Activated CD4-positive, CD25-positive, alpha-beta regulatory T cell (primary cell): ENCODE results near the gene GSTP1.
"Not testable (repeated sequence)": the region's sequence is repeated elsewhere in the genome, so short reads cannot be mapped to it uniquely, and the experiment has no call there.

ENCODE experiments used
- DNase-seq, 4 experiments: peaks; one replicate each; lab custom pipeline; 2025; lab: John Stamatoyannopoulos, UW

GSTP1 gene

DNA sequence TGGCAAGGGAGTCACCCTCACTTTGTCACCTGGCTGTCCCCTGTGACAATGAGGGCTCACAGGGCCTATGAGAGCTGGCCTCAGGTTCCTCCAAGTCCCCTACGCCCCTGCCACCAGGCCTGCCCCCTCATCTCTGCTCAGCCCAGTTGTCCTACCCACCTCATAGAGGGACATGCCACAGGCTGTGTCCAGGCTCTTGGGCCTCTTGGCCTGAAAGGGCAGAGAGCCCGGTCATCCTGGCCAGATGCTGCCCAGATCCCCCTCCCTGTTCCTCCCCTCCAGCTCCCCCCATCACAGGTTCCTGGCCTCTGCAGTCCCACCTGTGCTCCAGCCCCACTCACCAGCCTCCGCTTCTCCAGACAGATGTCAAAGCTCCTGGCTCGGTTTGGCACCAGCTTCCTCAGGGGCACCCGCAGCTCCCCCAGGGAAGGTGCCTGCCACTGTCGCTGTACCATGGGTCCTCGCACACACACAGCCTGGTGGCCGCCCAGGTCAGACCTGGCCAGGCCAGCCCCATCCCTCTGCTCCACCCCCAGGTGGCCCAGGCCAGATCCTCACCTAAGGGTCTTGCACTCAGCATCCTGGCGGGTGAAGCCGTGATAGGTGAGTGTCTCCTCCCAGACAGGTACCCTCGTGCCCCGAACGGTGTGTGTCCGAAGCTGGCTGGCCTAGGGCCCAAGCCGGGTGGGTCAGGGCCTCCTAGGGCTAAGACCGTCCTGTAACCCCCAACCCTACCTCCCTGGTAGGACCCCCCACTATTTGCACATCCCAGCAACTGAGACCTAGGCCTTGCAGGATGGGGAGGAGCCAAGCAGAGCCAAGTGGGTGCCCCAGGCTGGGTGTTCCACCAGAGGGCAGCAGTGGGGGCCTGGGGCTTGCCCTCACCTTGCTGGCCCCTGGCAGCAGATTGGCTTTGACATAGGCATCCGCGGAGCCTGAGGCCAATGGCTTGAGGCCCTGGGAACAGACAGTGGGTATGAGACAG, 31.4 kb downstream of the GSTP1 start:
- peak in 2 of 4 experiments; percentile 22 to 30 for DNase-seq

DNA sequence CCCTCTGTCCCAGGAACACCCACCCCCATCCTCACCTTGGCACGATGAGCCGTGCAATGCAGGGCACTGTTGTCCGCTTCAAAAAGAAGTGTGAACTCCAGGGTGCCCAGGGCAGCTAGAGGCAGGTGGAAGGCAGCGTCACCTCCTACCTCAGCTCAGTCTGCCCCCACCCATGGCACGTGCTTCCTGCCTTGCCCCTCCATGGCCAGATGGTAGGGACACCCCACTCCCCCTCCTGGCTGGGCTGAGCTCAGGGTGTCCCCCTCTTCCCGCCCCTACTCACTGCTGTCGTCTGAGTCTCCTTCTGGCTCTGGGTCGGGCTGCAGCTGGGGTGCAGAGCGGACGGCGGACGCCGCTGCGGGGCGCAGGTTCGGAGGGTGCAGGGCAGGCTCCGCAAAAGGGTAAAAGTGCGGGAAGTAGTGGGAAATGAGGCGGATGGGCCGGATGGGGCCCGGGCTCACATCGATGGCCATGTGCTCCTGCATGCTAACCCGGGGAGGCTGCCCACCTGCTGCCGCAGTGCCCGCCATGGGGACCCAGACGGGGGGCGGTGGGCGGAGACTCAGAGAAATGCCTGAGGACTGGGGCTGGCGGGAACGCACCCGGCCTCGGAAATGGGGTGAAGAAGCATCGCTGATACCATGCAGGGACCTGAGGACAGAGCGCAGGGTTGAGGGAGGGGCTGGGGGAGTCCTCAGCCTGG, 32.3 kb downstream of the GSTP1 start:
- no peak for DNase-seq

DNA sequence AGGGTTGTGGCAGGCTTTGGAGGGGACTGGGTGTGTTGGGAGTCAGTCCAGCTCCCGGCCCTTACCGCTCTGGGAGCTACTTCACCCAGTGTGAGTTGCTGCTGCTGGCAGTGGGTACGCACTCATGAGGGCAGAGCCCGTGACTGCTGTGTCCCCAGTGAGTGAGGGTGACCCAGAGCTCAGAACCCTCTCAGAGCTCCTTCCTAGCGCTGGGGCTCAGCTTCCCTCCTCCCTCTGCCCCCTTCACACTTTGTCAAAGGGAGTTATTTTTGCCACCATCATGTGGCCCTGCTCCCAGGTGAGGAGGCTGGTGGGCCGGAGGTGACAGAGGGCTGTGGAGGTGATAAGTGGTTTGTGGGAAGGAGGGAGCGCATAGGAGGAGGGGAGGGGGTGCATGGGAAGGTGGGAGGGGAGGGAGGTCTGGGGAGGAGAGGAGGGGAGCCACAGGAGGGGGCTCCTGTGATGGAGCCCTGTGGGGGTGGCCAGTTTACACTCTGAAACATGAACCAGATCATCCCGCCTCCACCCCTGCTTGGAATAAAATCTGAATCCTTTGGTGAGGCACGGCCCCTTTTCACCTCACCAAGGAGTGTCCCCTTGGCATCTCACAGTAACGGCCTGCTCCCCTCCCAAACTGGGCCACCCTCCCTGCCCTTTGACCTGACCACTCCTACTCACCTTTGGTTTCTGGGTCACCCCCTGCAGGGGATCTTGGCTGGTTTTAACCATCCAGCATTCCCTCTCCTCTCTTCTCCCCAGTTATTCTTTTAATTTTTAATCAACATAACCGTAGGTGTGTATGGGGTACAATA, 33.0 kb downstream of the GSTP1 start:
- DNase-seq = no peak

DNA sequence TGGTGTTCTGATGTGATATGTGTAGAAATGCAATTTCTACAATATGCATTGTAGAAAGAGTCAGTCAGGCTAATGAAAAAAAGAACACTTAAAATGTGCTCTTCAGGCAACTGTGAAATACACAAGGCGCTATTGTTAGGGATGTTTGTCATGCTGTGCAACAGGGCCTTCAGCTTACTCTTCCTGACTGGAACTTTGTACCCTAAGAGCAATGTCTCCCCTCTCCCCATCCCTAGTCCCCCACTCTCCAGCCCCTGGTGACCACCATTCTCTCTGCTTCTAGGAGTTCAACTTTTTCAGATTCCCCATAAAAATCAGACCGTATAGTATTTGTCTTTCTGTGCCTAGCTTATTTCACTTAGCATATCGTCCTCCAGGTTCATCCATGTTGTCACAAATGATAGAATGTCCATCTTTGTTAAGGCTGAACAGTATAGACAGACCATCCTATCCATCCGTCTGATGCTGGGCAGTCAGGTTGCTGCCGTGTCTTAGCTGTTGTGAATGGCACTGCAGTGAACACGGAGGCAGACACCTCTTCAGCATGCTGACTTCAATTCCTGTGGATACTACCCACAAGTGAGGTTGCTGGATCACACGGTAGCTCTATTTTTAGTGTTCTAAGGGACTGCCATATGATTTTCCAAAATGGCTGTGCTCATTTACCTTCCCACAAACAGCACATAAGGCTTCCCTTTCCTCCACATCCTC, 33.8 kb downstream of the GSTP1 start:
- no peak for DNase-seq

DNA sequence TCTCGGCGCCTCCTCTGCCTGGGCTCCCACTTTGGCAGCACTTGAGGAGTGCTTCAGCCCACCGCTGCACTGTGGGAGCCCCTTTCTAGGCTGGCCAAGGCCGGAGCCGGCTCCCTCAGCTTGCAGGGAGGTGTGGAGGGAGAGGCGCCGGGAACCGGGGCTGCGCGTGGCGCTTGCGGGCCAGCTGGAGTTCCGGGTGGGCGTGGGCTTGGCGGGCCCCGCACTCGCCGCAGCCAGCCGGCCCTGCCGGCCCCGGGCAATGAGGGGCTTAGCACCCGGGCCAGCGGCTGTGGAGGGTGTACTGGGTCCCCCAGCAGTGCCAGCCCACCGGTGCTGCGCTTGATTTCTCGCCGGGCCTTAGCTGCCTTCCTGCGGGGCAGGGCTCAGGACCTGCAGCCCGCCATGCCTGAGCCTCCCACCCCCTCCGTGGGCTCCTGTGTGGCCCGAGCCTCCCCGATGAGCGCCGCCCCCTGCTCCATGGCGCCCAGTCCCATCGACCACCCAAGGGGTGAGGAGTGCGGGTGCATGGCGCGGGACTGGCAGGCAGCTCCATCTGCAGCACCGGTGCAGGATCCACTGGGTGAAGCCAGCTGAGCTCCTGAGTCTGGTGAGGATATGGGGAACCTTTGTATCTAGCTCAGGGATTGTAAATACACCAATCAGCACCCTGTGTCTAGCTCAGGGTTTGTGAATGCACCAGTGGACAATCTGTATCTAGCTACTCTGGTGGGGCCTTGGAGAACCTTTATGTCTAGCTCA, 35.5 kb downstream of the GSTP1 start:
- not testable (repeated sequence) for DNase-seq

DNA sequence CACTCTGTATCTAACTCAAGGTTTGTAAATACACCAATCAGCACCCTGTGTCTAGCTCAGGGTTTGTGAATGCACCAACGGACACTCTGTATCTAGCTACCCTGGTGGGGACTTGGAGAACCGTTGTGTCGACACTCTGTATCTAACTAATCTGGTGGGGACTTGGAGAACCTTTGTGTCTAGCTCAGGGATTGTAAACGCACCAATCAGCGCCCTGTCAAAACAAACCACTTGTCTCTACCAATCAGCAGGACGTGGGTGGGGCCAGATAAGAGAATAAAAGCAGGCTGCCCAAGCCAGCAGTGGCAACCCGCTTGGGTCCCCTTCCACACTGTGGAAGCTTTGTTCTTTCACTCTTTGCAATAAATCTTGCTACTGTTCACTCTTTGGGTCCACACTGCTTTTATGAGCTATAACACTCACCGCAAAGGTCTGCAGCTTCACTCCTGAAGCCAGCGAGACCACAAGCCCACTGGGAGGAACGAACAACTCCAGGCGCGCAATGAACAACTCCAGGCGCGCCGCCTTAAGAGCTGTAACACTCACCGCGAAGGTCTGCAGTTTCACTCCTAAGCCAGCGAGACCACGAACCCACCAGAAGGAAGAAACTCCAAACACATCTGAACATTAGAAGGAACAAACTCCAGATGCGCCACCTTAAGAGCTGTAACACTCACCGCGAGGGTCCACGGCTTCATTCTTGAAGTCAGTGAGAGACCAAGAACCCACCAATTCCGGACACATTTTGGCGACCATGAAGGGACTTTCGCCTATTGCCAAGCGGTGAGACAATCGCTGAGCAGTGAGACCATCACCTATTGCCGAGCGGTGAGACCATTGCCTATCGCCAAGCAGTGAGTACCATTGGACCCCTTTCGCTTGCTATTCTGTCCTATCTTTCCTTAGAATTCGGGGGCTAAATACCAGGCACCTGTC, 36.3 kb downstream of the GSTP1 start:
- DNase-seq = not testable (repeated sequence)

DNA sequence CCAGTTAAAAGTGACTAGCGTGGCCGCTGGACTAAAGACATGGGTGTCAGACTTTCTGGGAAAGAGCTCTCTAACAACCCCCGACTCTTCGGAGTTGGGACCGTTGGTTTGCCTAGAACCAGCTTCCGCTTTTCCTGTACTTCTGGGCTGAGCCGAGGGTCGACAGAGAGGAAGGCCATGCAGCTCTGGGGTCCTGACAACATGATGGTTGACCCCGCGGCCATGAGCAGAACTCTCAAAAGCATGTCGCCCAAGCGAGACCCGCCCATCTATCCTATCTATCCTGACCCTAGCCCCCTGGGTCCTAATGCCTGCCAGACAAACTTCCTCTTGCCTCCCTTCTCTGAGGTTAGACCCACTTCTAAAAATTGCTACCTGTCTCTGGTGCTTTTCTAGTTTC, 37.0 kb downstream of the GSTP1 start:
- DNase-seq = not testable (repeated sequence)

DNA sequence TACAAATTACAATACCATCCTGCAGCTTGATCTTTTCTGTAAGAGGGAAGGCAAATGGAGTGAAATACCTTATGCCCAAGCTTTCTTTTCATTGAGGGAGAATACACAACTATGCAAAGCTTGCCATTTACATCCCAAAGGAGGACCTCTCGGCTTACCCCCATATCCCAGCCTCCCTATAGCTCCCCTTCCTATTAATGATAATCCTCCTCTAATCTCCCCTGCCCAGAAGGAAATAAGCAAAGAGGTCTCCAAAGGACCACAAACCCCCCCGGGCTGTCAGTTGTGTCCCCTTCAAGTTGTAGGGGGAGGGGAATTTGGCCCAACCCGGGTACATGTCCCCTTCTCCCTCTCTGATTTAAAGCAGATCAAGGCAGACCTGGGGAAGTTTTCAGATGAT, 38.3 kb downstream of the GSTP1 start:
- not testable (repeated sequence) for DNase-seq

DNA sequence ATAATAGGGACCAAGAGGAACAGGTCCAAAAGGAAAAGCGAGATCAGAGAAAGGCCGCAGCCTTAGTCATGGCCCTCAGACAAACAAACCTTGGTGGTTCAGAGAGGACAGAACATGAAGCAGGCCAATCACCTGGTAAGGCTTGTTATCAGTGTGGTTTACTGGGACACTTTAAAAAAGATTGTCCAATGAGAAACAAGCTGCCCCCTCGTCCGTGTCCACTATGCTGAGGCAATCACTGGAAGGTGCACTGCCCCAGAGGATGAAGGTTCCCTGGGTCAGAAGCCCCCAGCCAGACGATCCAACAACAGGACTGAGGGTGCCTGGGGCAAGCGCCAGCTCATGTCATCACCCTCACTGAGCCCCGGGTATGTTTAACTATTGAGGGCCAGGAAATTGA, 39.3 kb downstream of the GSTP1 start:
- not testable (repeated sequence) for DNase-seq

DNA sequence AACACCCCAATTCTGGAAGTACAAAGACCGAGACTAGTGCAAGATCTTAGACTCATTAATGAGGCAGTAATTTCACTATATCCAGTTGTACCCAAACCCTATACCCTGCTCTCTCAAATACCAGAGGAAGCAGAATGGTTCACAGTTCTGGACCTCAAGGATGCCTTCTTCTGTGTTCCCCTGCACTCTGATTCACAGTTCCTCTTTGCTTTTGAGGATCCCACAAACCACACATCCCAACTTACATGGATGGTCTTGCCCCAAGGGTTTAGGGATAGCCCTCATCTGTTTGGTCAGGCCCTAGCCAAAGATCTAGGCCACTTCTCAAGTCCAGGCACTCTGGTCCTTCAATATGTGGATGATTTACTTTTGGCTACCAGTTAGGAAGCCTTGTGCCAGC, 40.2 kb downstream of the GSTP1 start:
- not testable (repeated sequence) for DNase-seq

DNA sequence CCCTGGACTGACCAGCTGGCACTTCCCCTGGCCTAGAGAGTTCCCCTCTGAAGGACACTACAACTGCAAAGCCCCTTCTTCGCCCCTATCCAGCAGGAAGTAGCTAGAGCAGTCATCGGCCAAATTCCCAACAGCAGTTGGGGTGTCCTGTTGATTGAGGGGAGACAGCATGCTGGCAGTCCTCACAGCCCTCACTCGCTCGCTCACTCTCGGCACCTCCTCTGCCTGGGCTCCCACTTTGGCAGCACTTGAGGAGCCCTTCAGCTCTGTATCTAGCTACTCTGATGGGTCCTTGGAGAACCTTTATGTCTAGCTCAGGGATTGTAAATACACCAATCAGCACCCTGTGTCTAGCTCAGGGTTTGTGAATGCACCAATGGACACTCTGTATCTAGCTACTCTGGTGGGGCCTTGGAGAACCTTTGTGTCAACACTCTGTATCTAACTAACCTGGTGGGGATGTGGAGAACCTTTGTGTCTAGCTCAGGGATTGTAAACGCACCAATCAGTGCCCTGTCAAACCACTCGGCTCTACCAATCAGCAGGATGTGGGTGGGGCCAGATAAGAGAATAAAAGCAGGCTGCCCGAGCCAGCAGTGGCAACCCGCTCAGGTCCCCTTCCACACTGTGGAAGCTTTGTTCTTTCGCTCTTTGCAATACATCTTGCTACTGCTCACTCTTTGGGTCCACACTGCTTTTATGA, 42.7 kb downstream of the GSTP1 start:
- DNase-seq = not testable (repeated sequence)

DNA sequence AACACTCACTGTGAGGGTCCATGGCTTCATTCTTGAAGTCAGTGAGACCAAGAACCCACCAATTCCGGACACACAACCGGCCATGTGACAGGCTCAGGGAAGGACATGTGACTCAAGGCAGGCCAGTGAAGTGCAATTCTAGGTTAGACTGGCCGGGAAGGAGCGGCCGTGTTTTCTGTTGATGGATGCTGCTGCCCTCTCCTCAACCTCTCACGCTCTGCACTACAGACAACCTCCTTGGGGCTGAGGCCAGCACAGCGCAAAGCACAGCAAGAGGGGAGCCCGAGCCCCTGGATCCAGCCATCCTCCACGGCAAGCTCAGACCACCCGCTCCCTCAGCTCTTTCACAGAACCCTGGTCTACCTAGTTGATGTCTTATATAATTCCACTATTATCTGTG, 43.4 kb downstream of the GSTP1 start:
- no peak for DNase-seq

DNA sequence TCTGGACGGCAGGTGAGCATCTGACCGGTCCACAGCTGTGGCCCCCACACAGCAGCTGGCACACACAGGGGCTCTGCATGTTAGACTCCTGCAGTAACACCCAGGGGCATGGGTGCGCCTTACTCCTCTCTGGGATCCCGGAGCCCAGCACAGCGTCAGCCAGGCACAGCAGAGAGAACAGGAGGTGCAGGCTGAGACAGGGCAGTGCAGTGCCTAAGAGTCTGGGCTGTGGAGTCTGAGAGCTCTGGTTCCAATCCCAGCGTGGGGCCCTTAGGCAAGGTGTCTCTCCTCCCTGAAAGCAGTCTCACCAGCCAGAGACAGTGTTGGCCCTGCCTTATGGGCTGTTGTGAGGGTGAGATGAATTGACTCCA, 43.8 kb downstream of the GSTP1 start:
- no peak for DNase-seq

DNA sequence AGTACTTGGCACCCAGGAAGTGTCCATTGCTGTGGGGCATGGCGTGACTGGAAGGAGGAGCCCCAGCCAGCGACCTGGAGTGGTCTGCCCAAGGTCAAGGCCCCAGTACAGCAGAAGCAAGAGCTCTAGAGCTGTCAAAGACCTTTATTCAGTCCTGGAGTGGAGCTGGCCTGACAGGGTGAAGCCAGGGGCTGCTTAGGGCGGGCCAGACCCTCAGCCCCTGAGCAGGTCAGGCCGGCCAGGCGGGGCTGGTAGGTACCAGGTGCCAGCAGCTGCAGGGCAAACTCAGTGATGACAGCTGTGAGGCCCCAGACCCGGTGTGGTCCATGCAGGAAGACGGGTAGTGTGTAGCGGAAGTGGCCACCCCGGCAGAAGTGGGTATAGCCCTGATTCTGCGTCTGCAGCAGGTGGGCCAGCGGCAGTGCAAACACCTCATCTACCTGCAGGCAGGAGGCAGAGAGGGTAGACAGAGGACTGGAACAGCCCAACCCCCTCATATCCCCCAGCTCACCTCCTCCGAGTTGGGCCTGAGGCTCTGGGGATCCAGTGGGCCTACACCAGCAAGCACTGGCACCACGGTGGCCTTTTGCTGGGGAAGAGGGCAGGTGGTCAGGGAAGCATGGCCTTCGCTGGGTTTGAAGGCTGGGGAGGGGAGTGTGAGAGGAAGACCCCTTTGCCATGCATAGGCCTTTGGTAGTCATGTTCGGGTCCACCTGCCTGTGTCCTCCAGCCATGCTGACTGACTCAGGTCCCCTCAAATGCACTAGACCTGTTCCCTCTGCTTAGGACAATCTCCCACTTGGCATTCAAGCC, 44.4 kb downstream of the GSTP1 start:
- DNase-seq = no peak

DNA sequence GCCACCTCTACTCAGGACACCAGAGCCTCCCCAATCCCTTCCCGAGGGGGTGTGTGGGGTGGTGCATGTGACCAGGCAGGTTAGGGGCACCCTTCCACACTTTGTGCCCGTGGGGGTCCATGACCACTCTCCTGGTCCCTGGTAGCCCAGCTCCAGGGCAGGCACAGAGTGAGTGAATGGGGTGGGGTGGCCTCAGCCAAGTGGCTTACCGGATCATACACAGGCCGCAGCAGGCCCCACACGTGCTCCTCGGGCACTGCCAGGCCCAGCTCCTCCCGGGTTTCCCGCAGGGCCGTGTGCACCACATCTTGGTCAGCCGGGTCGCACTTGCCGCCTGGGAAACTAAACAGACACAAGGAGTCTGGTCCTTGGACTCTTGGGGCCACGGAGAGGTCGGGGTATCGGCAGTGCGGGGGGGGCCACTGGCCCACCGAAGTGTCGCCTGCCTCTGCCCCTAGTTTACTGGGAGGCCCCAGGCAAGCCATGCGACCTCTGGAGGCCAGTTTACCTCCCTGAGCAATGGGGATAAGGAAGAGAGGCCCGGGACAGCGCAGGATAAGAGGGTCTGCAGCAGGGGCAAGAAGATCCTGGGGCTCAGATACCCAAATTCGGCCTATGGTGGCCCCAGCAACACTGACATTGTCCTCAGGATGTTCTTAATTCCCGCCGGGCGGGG, 45.2 kb downstream of the GSTP1 start:
- DNase-seq = no peak

DNA sequence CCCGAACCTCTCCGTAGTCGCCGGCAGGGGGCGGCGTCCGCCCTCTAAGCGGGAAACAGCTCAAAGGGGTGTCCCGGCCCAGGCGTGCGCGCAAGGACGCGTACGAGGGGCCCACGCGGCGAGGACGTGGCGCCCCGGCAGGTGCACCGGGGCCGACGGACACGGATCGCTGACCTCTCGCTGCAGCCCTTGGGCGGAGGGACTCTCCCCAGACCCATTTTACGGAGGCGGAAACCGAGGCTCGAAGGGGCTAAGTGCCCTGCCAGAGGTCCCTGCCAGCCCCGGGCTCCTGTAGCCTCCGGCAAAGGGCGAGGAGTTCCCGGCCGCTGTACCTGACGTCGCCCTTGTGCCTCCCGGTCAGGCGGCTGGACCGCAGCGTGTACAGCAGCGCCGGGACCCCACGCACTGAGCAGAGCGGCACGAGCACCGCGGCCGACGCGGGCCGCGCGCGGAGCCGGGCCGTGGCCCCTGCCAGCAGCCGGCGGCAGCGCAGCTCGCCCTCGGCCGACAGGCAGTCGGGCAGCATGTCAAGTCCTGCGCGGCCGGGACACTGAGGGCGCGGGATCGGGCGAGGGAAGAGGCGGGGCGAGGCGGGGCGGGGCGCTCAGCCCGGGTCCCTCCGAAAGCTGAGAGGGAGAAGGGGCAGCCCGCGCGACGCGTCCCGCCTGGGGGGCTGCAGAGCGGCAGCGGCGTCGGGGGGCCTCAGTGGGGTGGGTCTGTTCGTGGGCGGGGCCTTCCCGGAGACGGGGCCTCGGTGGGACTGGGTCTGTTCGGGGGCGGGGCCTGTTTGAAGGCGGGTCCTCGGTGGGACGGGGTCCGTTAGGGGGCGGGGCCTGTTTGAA, 46.0 kb downstream of the GSTP1 start, which contains the start of gene NUDT8:
Gene NUDT8, minus strand, starts transcription at position 552 of the 842 bp plus-strand sequence. Its CDS starts 26 bp downstream, at position 526.
- DNase-seq = peak; percentile 68 to 80 (median 76)
